Stimulated activated effector memory CD8-positive, alpha-beta T cell treated with anti-CD3 and anti-CD28 coated beads, Interleukin-12 subunit alpha, Interleukin-12 subunit beta, amount 100 ng/mL, for 72 hours (primary cell): ENCODE results near the gene EVPL.
"Not testable (repeated sequence)": the region's sequence is repeated elsewhere in the genome, so short reads cannot be mapped to it uniquely, and the experiment has no call there.

ENCODE experiments used
- ATAC-seq: fragments of 150-1000 bp; cut with Tn5 transposase; 2 replicates; pipeline ENCODE4 v1.10.0; 2021
- DNase-seq, 2 donors: peaks; one replicate each; pipeline ENCODE4 v3.0.0; 2021 to 2022; ENCODE audit warnings: low spot score in 2 of 2
- H3K27ac Mint-ChIP-seq: one replicate; pipeline ENCODE4 v1.8.0; 2022; ENCODE audit warnings: mild to moderate bottlenecking, mixed read lengths
- H3K36me3 Mint-ChIP-seq: one replicate; pipeline ENCODE4 v1.8.0; 2022; ENCODE audit warnings: mild to moderate bottlenecking, mixed read lengths
- H3K4me1 Mint-ChIP-seq: one replicate; pipeline ENCODE4 v1.8.0; 2022; ENCODE audit warnings: mixed read lengths
- H3K4me3 Mint-ChIP-seq: one replicate; pipeline ENCODE4 v1.8.0; 2022; ENCODE audit warnings: mild to moderate bottlenecking, mixed read lengths
- H3K9me3 Mint-ChIP-seq: one replicate; pipeline ENCODE4 v1.8.0; 2022; ENCODE audit warnings: mixed read lengths

The EVPL gene

GRCh38 chr17:76050538-76051467 lies 23.7 kb upstream of the EVPL start:
- Mint-ChIP-seq H3K4me1 (peaks cover 23% of the 10 kb centered on the region), H3K9me3 (no peaks in the 10 kb centered on the region), H3K36me3 (peaks cover 100% of the 10 kb centered on the region), H3K27ac (peak overlapping the region; percentile 50), H3K4me3 (no peak overlapping the region)
- ATAC-seq = no peak
- DNase-seq = no peak

- DNase-seq (no peak), ATAC-seq (no peak)
- H3K27ac Mint-ChIP-seq = peak overlapping the region; percentile 75
- H3K9me3 Mint-ChIP-seq = no peaks in the 10 kb centered on the region
- H3K36me3 Mint-ChIP-seq = peaks cover 100% of the 10 kb centered on the region
- H3K4me1 Mint-ChIP-seq = peaks cover 23% of the 10 kb centered on the region
- H3K4me3 Mint-ChIP-seq = no peak overlapping the region
Observed at GRCh38 chr17:76049836-76050537, 22.9 kb upstream of the EVPL start.

- ATAC-seq = no peak
- no peak overlapping the region for H3K4me3 Mint-ChIP-seq
- peaks cover 23% of the 10 kb centered on the region for H3K4me1 Mint-ChIP-seq
- no peaks in the 10 kb centered on the region for H3K9me3 Mint-ChIP-seq
- no peak for DNase-seq
- peak overlapping the region; percentile 75 for H3K27ac Mint-ChIP-seq
- H3K36me3 Mint-ChIP-seq = peaks cover 100% of the 10 kb centered on the region
Observed at GRCh38 chr17:76049239-76049638, 22.1 kb upstream of the EVPL start.

GRCh38 chr17:76048711-76049110 lies 21.6 kb upstream of the EVPL start:
- H3K4me1 Mint-ChIP-seq = peaks cover 19% of the 10 kb centered on the region
- peak overlapping the region; percentile 75 for H3K27ac Mint-ChIP-seq
- peaks cover 100% of the 10 kb centered on the region for H3K36me3 Mint-ChIP-seq
- H3K9me3 Mint-ChIP-seq = no peaks in the 10 kb centered on the region
- DNase-seq (no peak), ATAC-seq (no peak)
- no peak overlapping the region for H3K4me3 Mint-ChIP-seq

- no peak overlapping the region for H3K4me3 Mint-ChIP-seq
- no peak for DNase-seq
- ATAC-seq = no peak
- no peaks in the 10 kb centered on the region for H3K9me3 Mint-ChIP-seq
- H3K27ac Mint-ChIP-seq = peak overlapping the region; percentile 75
- H3K36me3 Mint-ChIP-seq = peaks cover 100% of the 10 kb centered on the region
- peaks cover 13% of the 10 kb centered on the region for H3K4me1 Mint-ChIP-seq
Observed at GRCh38 chr17:76048025-76048605, 21.0 kb upstream of the EVPL start.

GRCh38 chr17:76046064-76046463 lies 19.0 kb upstream of the EVPL start:
- H3K4me1 Mint-ChIP-seq = peaks cover 12% of the 10 kb centered on the region
- DNase-seq (no peak), ATAC-seq (no peak)
- H3K9me3 Mint-ChIP-seq = no peaks in the 10 kb centered on the region
- no peak overlapping the region for H3K27ac Mint-ChIP-seq
- H3K4me3 Mint-ChIP-seq = no peak overlapping the region
- H3K36me3 Mint-ChIP-seq = peaks cover 100% of the 10 kb centered on the region

- not testable (repeated sequence) for DNase-seq, ATAC-seq, H3K4me1 Mint-ChIP-seq, H3K4me3 Mint-ChIP-seq, H3K9me3 Mint-ChIP-seq
- H3K36me3 Mint-ChIP-seq = peaks cover 98% of the 10 kb centered on the region
- peak overlapping the region; percentile 56 for H3K27ac Mint-ChIP-seq
Observed at GRCh38 chr17:76044475-76045007, 17.4 kb upstream of the EVPL start.

- H3K9me3 Mint-ChIP-seq, ATAC-seq, DNase-seq, H3K4me1 Mint-ChIP-seq, H3K4me3 Mint-ChIP-seq, H3K27ac Mint-ChIP-seq: not testable (repeated sequence)
- peaks cover 98% of the 10 kb centered on the region for H3K36me3 Mint-ChIP-seq
Observed at GRCh38 chr17:76042868-76043267, 15.8 kb upstream of the EVPL start.

- ATAC-seq (no peak), DNase-seq (no peak)
- Mint-ChIP-seq H3K4me3 (no peak overlapping the region), H3K27ac (no peak overlapping the region), H3K4me1 (no peaks in the 10 kb centered on the region), H3K9me3 (no peaks in the 10 kb centered on the region), H3K36me3 (peaks cover 86% of the 10 kb centered on the region)
Observed at GRCh38 chr17:76040376-76040775, 13.3 kb upstream of the EVPL start.

GRCh38 chr17:76039121-76039520 lies 12.0 kb upstream of the EVPL start:
- H3K36me3 Mint-ChIP-seq = peaks cover 73% of the 10 kb centered on the region
- no peak overlapping the region for H3K27ac Mint-ChIP-seq
- no peaks in the 10 kb centered on the region for H3K4me1 Mint-ChIP-seq
- no peak overlapping the region for H3K4me3 Mint-ChIP-seq
- no peak for ATAC-seq
- H3K9me3 Mint-ChIP-seq = no peaks in the 10 kb centered on the region
- no peak for DNase-seq

GRCh38 chr17:76038050-76038449 lies 10.9 kb upstream of the EVPL start:
- no peak for DNase-seq
- H3K4me1 Mint-ChIP-seq = no peaks in the 10 kb centered on the region
- H3K36me3 Mint-ChIP-seq = peaks cover 62% of the 10 kb centered on the region
- no peak for ATAC-seq
- no peak overlapping the region for H3K4me3 Mint-ChIP-seq
- peak overlapping the region; percentile 7 for H3K27ac Mint-ChIP-seq
- H3K9me3 Mint-ChIP-seq = no peaks in the 10 kb centered on the region

GRCh38 chr17:76036497-76037261 lies 9.6 kb upstream of the EVPL start:
- Mint-ChIP-seq H3K27ac (no peak overlapping the region), H3K36me3 (peaks cover 49% of the 10 kb centered on the region), H3K9me3 (no peaks in the 10 kb centered on the region), H3K4me1 (no peaks in the 10 kb centered on the region), H3K4me3 (no peak overlapping the region)
- ATAC-seq (no peak), DNase-seq (no peak)

GRCh38 chr17:76034428-76035350 lies 7.6 kb upstream of the EVPL start:
- peak overlapping the region; percentile 68 for H3K27ac Mint-ChIP-seq
- H3K9me3 Mint-ChIP-seq = no peaks in the 10 kb centered on the region
- ATAC-seq = peak; percentile 33
- peaks cover 4% of the 10 kb centered on the region for H3K4me1 Mint-ChIP-seq
- no peak overlapping the region for H3K4me3 Mint-ChIP-seq
- no peak for DNase-seq
- H3K36me3 Mint-ChIP-seq = peaks cover 31% of the 10 kb centered on the region

- H3K27ac Mint-ChIP-seq = no peak overlapping the region
Observed at GRCh38 chr17:76033139-76033538, 6.0 kb upstream of the EVPL start.

More at GRCh38 chr17:76033139-76033538, 6.0 kb upstream of the EVPL start:
- no peak overlapping the region for H3K4me3 Mint-ChIP-seq
- no peak for ATAC-seq
- H3K9me3 Mint-ChIP-seq = no peaks in the 10 kb centered on the region
- DNase-seq = no peak
- peaks cover 16% of the 10 kb centered on the region for H3K36me3 Mint-ChIP-seq
- H3K4me1 Mint-ChIP-seq = peaks cover 11% of the 10 kb centered on the region
